ENCODE measurements around the gene MRTFA.

MRTFA gene

DNA sequence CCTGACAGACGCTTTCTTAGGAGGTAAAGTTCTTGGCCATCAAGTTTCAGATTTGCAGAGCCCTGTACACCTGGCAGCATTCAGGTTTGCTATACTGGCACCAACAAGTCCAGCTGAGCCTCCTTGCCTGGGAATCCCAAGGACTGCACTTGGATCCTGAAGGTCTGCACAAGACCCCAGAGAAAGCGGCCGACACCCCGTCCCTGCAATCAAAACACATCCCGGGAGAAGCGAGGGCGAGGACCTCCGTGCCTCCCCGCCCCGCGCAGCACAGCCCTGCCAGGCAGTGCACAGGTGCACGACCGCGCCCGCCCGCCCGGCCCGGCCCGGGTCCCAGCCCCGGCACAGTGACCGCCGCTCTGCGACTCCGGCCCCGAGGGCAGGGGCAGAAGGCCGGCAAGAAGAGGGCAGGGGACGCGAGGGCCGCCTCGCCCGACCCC is 559 bp downstream of the MRTFA start:
- no peak overlapping the region for H3K9ac ChIP-seq
- peaks cover 4% of the 10 kb centered on the region for H3K4me1 ChIP-seq
- H3K4me2 ChIP-seq (ENCODE audit: low read length): peak overlapping the region; percentile 74
- H3K4me3 ChIP-seq (ENCODE audit: low read depth, low read length): peak overlapping the region; percentile 75
- H3K27me3 ChIP-seq (ENCODE audit: control insufficient read depth, insufficient read depth, low read length): no peaks in the 10 kb centered on the region
- TF ChIP-seq, protein P1, sequence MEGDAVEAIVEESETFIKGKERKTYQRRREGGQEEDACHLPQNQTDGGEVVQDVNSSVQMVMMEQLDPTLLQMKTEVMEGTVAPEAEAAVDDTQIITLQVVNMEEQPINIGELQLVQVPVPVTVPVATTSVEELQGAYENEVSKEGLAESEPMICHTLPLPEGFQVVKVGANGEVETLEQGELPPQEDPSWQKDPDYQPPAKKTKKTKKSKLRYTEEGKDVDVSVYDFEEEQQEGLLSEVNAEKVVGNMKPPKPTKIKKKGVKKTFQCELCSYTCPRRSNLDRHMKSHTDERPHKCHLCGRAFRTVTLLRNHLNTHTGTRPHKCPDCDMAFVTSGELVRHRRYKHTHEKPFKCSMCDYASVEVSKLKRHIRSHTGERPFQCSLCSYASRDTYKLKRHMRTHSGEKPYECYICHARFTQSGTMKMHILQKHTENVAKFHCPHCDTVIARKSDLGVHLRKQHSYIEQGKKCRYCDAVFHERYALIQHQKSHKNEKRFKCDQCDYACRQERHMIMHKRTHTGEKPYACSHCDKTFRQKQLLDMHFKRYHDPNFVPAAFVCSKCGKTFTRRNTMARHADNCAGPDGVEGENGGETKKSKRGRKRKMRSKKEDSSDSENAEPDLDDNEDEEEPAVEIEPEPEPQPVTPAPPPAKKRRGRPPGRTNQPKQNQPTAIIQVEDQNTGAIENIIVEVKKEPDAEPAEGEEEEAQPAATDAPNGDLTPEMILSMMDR (IDR thresholded peaks at IDR 0.05): no peak
- no peaks in the 10 kb centered on the region for H3K9me3 ChIP-seq (ENCODE audit: control insufficient read depth, low read length)
- H3K27ac ChIP-seq: peak overlapping the region; percentile 79
- H3K36me3 ChIP-seq (ENCODE audit: control insufficient read depth, insufficient read depth, low read length): no peaks in the 10 kb centered on the region
- H3K79me2 ChIP-seq: peaks cover 16% of the 10 kb centered on the region
- H2AFZ ChIP-seq: peak overlapping the region; percentile 72

GRCh38 chr22:40635043-40635939 is 1.2 kb downstream of the MRTFA start:
- Histone ChIP-seq H3K79me2 (peaks cover 18% of the 10 kb centered on the region), H3K36me3 (ENCODE audit: control insufficient read depth, insufficient read depth, low read length) (no peaks in the 10 kb centered on the region), H3K27ac (no peak overlapping the region), H3K4me2 (ENCODE audit: low read length) (peak overlapping the region; percentile 74), H3K9ac (no peak overlapping the region), H3K4me3 (ENCODE audit: low read depth, low read length) (peak overlapping the region; percentile 75), H2AFZ (peak overlapping the region; percentile 72), H3K9me3 (ENCODE audit: control insufficient read depth, low read length) (no peaks in the 10 kb centered on the region), H3K4me1 (peaks cover 4% of the 10 kb centered on the region), H3K27me3 (ENCODE audit: control insufficient read depth, insufficient read depth, low read length) (no peaks in the 10 kb centered on the region)
- TF ChIP-seq, protein P1 (IDR thresholded peaks at IDR 0.05): no peak

GRCh38 chr22:40634119-40634903 is 2.2 kb downstream of the MRTFA start:
- H3K36me3 ChIP-seq (ENCODE audit: control insufficient read depth, insufficient read depth, low read length): no peaks in the 10 kb centered on the region
- H3K27me3 ChIP-seq (ENCODE audit: control insufficient read depth, insufficient read depth, low read length): no peaks in the 10 kb centered on the region
- TF ChIP-seq, protein P1 (IDR thresholded peaks at IDR 0.05): no peak
- no peak overlapping the region for H2AFZ ChIP-seq
- H3K4me3 ChIP-seq (ENCODE audit: low read depth, low read length): peak overlapping the region; percentile 36
- H3K4me1 ChIP-seq: peaks cover 4% of the 10 kb centered on the region
- no peaks in the 10 kb centered on the region for H3K9me3 ChIP-seq (ENCODE audit: control insufficient read depth, low read length)
- no peak overlapping the region for H3K9ac ChIP-seq
- H3K27ac ChIP-seq: no peak overlapping the region
- peaks cover 21% of the 10 kb centered on the region for H3K79me2 ChIP-seq
- no peak overlapping the region for H3K4me2 ChIP-seq (ENCODE audit: low read length)

GRCh38 chr22:40633036-40633435 is 3.5 kb downstream of the MRTFA start:
- H3K9ac ChIP-seq: no peak overlapping the region
- no peaks in the 10 kb centered on the region for H3K36me3 ChIP-seq (ENCODE audit: control insufficient read depth, insufficient read depth, low read length)
- no peak overlapping the region for H3K4me2 ChIP-seq (ENCODE audit: low read length)
- H3K27me3 ChIP-seq (ENCODE audit: control insufficient read depth, insufficient read depth, low read length): no peaks in the 10 kb centered on the region
- H3K79me2 ChIP-seq: peaks cover 25% of the 10 kb centered on the region
- TF ChIP-seq, protein P1 (IDR thresholded peaks at IDR 0.05): no peak
- H3K9me3 ChIP-seq (ENCODE audit: control insufficient read depth, low read length): no peaks in the 10 kb centered on the region
- H2AFZ ChIP-seq: no peak overlapping the region
- no peak overlapping the region for H3K27ac ChIP-seq
- H3K4me1 ChIP-seq: peaks cover 4% of the 10 kb centered on the region
- H3K4me3 ChIP-seq (ENCODE audit: low read depth, low read length): no peak overlapping the region

Data from parathyroid adenoma (tissue), 2 donors.